Activated CD8-positive, alpha-beta memory T cell treated with anti-CD3 and anti-CD28 coated beads for 48 hours (primary cell): Measurements from ENCODE around the gene LGR4.

ENCODE experiments used
- DNase-seq, 3 experiments: peaks; one replicate each; pipeline ENCODE4 v3.0.0-alpha.2; 2020; ENCODE audit warnings: low read depth in 2 of 3, low spot score in 2 of 3

Gene LGR4

GRCh38 chr11:27487706-27488105, 15.1 kb upstream of the LGR4 start:
- DNase-seq, result no peak

GRCh38 chr11:27485930-27486773, 13.6 kb upstream of the LGR4 start:
- no peak for DNase-seq

GRCh38 chr11:27482793-27483192, 10.2 kb upstream of the LGR4 start:
- no peak for DNase-seq

GRCh38 chr11:27481992-27482391, 9.4 kb upstream of the LGR4 start:
- no peak for DNase-seq

GRCh38 chr11:27477831-27478230, 5.2 kb upstream of the LGR4 start:
- DNase-seq, result no peak

GRCh38 chr11:27477243-27477642, 4.7 kb upstream of the LGR4 start:
- DNase-seq, result no peak

GRCh38 chr11:27475622-27476021, 3.0 kb upstream of the LGR4 start:
- DNase-seq, result no peak

- no peak for DNase-seq
These were observed 422 bp upstream of the LGR4 start for GRCh38 chr11:27473017-27473406.

GRCh38 chr11:27471589-27472397, 797 bp downstream of the LGR4 start:
- no peak for DNase-seq

GRCh38 chr11:27470826-27471588, 1.6 kb downstream of the LGR4 start:
- no peak for DNase-seq

GRCh38 chr11:27470166-27470565, 2.4 kb downstream of the LGR4 start:
- DNase-seq, result no peak

- no peak for DNase-seq
These were observed 3.4 kb downstream of the LGR4 start for GRCh38 chr11:27468995-27469695.

GRCh38 chr11:27468209-27468994, 4.2 kb downstream of the LGR4 start:
- no peak for DNase-seq

- DNase-seq, result no peak
These were observed 5.2 kb downstream of the LGR4 start for GRCh38 chr11:27467181-27467913.

GRCh38 chr11:27466363-27466762, 6.2 kb downstream of the LGR4 start:
- DNase-seq, result no peak

- no peak for DNase-seq
These were observed 7.0 kb downstream of the LGR4 start for GRCh38 chr11:27465629-27466028.

- DNase-seq, result no peak
These were observed 7.7 kb downstream of the LGR4 start for GRCh38 chr11:27464909-27465308.

GRCh38 chr11:27464289-27464696, 8.3 kb downstream of the LGR4 start:
- DNase-seq, result no peak

GRCh38 chr11:27462543-27462942, 10.0 kb downstream of the LGR4 start:
- no peak for DNase-seq
